ENCODE results near the gene ATXN7L1.

The ATXN7L1 gene

DNA sequence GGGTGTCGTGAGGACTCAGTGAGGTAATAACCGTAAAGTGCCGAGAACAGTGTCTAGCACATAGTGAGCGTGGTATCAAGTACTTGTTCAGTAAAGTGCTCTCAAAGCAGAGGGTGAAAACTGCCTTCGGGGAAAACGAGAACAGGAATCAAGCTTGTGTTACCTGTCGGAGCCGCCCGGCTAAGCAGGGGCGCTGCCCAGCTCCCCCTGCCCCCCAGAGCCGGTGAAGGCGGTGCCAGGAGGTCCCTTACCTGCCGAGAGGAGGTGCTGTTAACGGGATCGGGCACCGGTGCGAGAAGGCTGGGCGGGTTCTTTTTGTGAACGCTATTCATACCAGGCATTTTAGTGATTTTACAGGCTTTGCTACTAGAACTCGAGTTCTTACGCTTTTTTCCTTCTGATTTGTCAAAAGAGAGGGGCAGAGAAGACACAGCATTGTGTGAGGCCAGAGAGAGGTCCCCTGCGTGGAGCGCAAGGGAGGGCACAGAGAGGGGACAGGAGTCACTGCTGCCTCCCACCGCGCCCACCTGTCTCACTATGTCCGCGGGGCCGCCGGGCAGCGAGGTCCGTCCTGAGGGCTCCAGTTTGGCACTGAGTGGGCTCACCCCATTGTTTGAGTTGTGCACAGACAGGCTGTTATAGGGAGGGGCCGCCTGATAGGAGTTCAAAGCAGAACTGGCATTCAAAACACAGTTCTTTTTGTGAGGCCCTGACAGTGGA lies 262.6 kb downstream of the ATXN7L1 start:
- ATAC-seq, result no peak
- no peak for TF ChIP-seq ZFP30 (CRISPR knock-in tag; IDR thresholded peaks at IDR 0.05)
- no peak for TF ChIP-seq ZNF565 (CRISPR knock-in tag; conservative IDR thresholded peaks at IDR 0.05; ENCODE audit: low read depth)
- no peak for TF ChIP-seq ARNTL (CRISPR knock-in tag; IDR thresholded peaks at IDR 0.05; ENCODE audit: borderline replicate concordance, low read depth)
- TF ChIP-seq ZNF8 (CRISPR knock-in tag; IDR thresholded peaks at IDR 0.05), result no peak
- TF ChIP-seq OSR1 (CRISPR knock-in tag; IDR thresholded peaks at IDR 0.05), result no peak
- TF ChIP-seq ZC3H10 (CRISPR knock-in tag; IDR thresholded peaks at IDR 0.05), result no peak
- no peak for TF ChIP-seq CSDC2 (CRISPR knock-in tag; IDR thresholded peaks at IDR 0.05)
- no peak for TF ChIP-seq ZFP3 (CRISPR knock-in tag; IDR thresholded peaks at IDR 0.05)
- TF ChIP-seq, protein P1, sequence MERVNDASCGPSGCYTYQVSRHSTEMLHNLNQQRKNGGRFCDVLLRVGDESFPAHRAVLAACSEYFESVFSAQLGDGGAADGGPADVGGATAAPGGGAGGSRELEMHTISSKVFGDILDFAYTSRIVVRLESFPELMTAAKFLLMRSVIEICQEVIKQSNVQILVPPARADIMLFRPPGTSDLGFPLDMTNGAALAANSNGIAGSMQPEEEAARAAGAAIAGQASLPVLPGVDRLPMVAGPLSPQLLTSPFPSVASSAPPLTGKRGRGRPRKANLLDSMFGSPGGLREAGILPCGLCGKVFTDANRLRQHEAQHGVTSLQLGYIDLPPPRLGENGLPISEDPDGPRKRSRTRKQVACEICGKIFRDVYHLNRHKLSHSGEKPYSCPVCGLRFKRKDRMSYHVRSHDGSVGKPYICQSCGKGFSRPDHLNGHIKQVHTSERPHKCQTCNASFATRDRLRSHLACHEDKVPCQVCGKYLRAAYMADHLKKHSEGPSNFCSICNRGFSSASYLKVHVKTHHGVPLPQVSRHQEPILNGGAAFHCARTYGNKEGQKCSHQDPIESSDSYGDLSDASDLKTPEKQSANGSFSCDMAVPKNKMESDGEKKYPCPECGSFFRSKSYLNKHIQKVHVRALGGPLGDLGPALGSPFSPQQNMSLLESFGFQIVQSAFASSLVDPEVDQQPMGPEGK (CRISPR knock-in tag; IDR thresholded peaks at IDR 0.05; ENCODE audit: borderline replicate concordance), result no peak
- TF ChIP-seq RARB (CRISPR knock-in tag; IDR thresholded peaks at IDR 0.05), result no peak
- TF ChIP-seq ZNF70 (CRISPR knock-in tag; IDR thresholded peaks at IDR 0.05), result no peak
- TF ChIP-seq, protein P2, sequence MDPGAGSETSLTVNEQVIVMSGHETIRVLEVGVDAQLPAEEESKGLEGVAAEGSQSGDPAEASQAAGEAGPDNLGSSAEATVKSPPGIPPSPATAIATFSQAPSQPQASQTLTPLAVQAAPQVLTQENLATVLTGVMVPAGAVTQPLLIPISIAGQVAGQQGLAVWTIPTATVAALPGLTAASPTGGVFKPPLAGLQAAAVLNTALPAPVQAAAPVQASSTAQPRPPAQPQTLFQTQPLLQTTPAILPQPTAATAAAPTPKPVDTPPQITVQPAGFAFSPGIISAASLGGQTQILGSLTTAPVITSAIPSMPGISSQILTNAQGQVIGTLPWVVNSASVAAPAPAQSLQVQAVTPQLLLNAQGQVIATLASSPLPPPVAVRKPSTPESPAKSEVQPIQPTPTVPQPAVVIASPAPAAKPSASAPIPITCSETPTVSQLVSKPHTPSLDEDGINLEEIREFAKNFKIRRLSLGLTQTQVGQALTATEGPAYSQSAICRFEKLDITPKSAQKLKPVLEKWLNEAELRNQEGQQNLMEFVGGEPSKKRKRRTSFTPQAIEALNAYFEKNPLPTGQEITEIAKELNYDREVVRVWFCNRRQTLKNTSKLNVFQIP (CRISPR knock-in tag; IDR thresholded peaks at IDR 0.05; ENCODE audit: borderline replicate concordance, low read depth), result no peak

DNA sequence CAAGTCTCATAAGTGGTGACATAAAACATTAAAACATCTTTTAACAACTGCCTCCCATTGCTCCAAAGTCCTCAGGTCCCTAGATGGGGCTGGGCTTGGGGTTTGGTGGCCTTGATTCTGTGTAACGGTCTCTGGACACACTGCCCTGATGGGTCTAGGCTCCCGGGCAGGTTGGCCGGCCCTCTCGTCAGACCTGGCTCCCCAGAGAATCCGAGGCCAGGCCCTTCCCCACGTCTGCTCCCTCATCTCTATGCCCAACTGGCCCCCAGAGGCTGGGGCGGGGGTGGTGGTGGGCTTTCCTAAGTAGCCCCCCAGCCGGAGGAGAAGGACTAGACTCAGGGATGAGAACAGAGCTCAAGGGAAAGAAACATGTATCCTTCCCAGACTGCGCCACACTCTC lies 263.6 kb downstream of the ATXN7L1 start:
- no peak for ATAC-seq
- TF ChIP-seq ESRRG (CRISPR knock-in tag; IDR thresholded peaks at IDR 0.05), result no peak
- no peak for TF ChIP-seq SNAI2 (CRISPR knock-in tag; IDR thresholded peaks at IDR 0.05)
- TF ChIP-seq RARB (CRISPR knock-in tag; IDR thresholded peaks at IDR 0.05), result no peak
- TF ChIP-seq ZNF565 (CRISPR knock-in tag; conservative IDR thresholded peaks at IDR 0.05; ENCODE audit: low read depth), result no peak
- TF ChIP-seq, protein P2 (CRISPR knock-in tag; IDR thresholded peaks at IDR 0.05; ENCODE audit: borderline replicate concordance, low read depth), result no peak
- TF ChIP-seq ARNTL (CRISPR knock-in tag; IDR thresholded peaks at IDR 0.05; ENCODE audit: borderline replicate concordance, low read depth), result no peak
- TF ChIP-seq, protein P3, sequence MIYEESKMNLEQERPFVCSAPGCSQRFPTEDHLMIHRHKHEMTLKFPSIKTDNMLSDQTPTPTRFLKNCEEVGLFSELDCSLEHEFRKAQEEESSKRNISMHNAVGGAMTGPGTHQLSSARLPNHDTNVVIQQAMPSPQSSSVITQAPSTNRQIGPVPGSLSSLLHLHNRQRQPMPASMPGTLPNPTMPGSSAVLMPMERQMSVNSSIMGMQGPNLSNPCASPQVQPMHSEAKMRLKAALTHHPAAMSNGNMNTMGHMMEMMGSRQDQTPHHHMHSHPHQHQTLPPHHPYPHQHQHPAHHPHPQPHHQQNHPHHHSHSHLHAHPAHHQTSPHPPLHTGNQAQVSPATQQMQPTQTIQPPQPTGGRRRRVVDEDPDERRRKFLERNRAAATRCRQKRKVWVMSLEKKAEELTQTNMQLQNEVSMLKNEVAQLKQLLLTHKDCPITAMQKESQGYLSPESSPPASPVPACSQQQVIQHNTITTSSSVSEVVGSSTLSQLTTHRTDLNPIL (CRISPR knock-in tag; IDR thresholded peaks at IDR 0.05; ENCODE audit: low read depth), result no peak
- no peak for TF ChIP-seq OSR1 (CRISPR knock-in tag; IDR thresholded peaks at IDR 0.05)
- TF ChIP-seq, protein P4, sequence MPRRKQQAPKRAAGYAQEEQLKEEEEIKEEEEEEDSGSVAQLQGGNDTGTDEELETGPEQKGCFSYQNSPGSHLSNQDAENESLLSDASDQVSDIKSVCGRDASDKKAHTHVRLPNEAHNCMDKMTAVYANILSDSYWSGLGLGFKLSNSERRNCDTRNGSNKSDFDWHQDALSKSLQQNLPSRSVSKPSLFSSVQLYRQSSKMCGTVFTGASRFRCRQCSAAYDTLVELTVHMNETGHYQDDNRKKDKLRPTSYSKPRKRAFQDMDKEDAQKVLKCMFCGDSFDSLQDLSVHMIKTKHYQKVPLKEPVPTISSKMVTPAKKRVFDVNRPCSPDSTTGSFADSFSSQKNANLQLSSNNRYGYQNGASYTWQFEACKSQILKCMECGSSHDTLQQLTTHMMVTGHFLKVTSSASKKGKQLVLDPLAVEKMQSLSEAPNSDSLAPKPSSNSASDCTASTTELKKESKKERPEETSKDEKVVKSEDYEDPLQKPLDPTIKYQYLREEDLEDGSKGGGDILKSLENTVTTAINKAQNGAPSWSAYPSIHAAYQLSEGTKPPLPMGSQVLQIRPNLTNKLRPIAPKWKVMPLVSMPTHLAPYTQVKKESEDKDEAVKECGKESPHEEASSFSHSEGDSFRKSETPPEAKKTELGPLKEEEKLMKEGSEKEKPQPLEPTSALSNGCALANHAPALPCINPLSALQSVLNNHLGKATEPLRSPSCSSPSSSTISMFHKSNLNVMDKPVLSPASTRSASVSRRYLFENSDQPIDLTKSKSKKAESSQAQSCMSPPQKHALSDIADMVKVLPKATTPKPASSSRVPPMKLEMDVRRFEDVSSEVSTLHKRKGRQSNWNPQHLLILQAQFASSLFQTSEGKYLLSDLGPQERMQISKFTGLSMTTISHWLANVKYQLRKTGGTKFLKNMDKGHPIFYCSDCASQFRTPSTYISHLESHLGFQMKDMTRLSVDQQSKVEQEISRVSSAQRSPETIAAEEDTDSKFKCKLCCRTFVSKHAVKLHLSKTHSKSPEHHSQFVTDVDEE (CRISPR knock-in tag; IDR thresholded peaks at IDR 0.05), result no peak
- no peak for TF ChIP-seq ZNF70 (CRISPR knock-in tag; IDR thresholded peaks at IDR 0.05)
- TF ChIP-seq TOX (CRISPR knock-in tag; IDR thresholded peaks at IDR 0.05; ENCODE audit: borderline replicate concordance), result no peak

GRCh38 chr7:105611856-105612775 lies 264.3 kb downstream of the ATXN7L1 start:
- no peak for ATAC-seq
- TF ChIP-seq CSRNP3 (CRISPR knock-in tag; IDR thresholded peaks at IDR 0.05) (no peak), ZNF8 (CRISPR knock-in tag; IDR thresholded peaks at IDR 0.05) (no peak), OSR1 (CRISPR knock-in tag; IDR thresholded peaks at IDR 0.05) (no peak), CSDC2 (CRISPR knock-in tag; IDR thresholded peaks at IDR 0.05) (no peak), ISL1 (CRISPR knock-in tag; IDR thresholded peaks at IDR 0.05) (no peak), ZFP3 (CRISPR knock-in tag; IDR thresholded peaks at IDR 0.05) (no peak), ZFP30 (CRISPR knock-in tag; IDR thresholded peaks at IDR 0.05) (no peak), PPARA (CRISPR knock-in tag; IDR thresholded peaks at IDR 0.05; ENCODE audit: borderline replicate concordance) (no peak), TOX (CRISPR knock-in tag; IDR thresholded peaks at IDR 0.05; ENCODE audit: borderline replicate concordance) (no peak)
- TF ChIP-seq, protein P2 (CRISPR knock-in tag; IDR thresholded peaks at IDR 0.05; ENCODE audit: borderline replicate concordance, low read depth), result no peak
- TF ChIP-seq, protein P3 (CRISPR knock-in tag; IDR thresholded peaks at IDR 0.05; ENCODE audit: low read depth), result no peak
